ENCODE data around the gene PDE6H. TPM values are rescaled to one million over a fixed set of nuclear protein-coding genes. Genes with fewer than 3 reads are reported as not detected.

PDE6H gene
- total and polyA plus RNA-seq, 12 donors: 0.48 to 5.9 (median 1.5) TPM; not detected in 8

- intact Hi-C loops (cut with DNase I): no loop called here
- H3K27ac ChIP-seq: no peak overlapping the region
- no peaks in the 10 kb centered on the region for H3K36me3 ChIP-seq (replicated peaks in 1 of 2)
- H3K4me1 ChIP-seq (replicated peaks in 1 of 2): no peaks in the 10 kb centered on the region
- TF ChIP-seq CTCF (IDR thresholded peaks at IDR 0.05): no peak
- DNase-seq: no peak
- H3K4me3 ChIP-seq: no peak overlapping the region
- no peaks in the 10 kb centered on the region for H3K9me3 ChIP-seq (replicated peaks in 1 of 3)
- WGBS, 4 donors: 68 to 83% (median 79%) methylated on average over 3 of the region's 3 CpGs
- no peaks in the 10 kb centered on the region for H3K27me3 ChIP-seq
Measured at GRCh38 chr12:14988035-14988434, 15.2 kb downstream of the PDE6H start.

GRCh38 chr12:14989790-14990189 is 16.9 kb downstream of the PDE6H start:
- Histone ChIP-seq H3K9me3 (replicated peaks in 1 of 3) (no peaks in the 10 kb centered on the region), H3K4me1 (replicated peaks in 1 of 2) (no peaks in the 10 kb centered on the region), H3K27ac (no peak overlapping the region), H3K27me3 (no peaks in the 10 kb centered on the region), H3K36me3 (replicated peaks in 1 of 2) (no peaks in the 10 kb centered on the region), H3K4me3 (no peak overlapping the region)
- no peak for DNase-seq
- intact Hi-C loops (cut with DNase I): loop anchor here (10.0 kb wide), 2 partner anchors 145 to 265 kb away; partner anchors contain the start of gene ART4 (in 1 of the 2)
- TF ChIP-seq POLR2A (IDR thresholded peaks at IDR 0.05) (no peak), CTCF (IDR thresholded peaks at IDR 0.05) (no peak)
- 45 to 57% (median 47%) methylated on average over 1 of the region's 1 CpG for WGBS, 4 donors

- Histone ChIP-seq H3K9me3 (replicated peaks in 1 of 3) (no peaks in the 10 kb centered on the region), H3K27me3 (no peaks in the 10 kb centered on the region), H3K27ac (no peak overlapping the region), H3K4me3 (no peak overlapping the region), H3K36me3 (replicated peaks in 1 of 2) (no peaks in the 10 kb centered on the region), H3K4me1 (replicated peaks in 1 of 2) (no peaks in the 10 kb centered on the region)
- no peak for DNase-seq
- TF ChIP-seq CTCF (IDR thresholded peaks at IDR 0.05) (no peak), POLR2A (IDR thresholded peaks at IDR 0.05) (no peak)
- intact Hi-C loops (cut with DNase I): loop anchor here (10.0 kb wide), 2 partner anchors 146 to 266 kb away; partner anchors contain the start of gene ART4 (in 1 of the 2)
Measured at GRCh38 chr12:14991069-14991468, 18.2 kb downstream of the PDE6H start.

- Histone ChIP-seq H3K4me3 (no peak overlapping the region), H3K27me3 (no peaks in the 10 kb centered on the region), H3K9me3 (replicated peaks in 1 of 3) (no peaks in the 10 kb centered on the region), H3K36me3 (replicated peaks in 1 of 2) (no peaks in the 10 kb centered on the region), H3K27ac (no peak overlapping the region), H3K4me1 (replicated peaks in 1 of 2) (no peaks in the 10 kb centered on the region)
- DNase-seq: no peak
- intact Hi-C loops (cut with DNase I): loop anchor here (10.0 kb wide), 2 partner anchors 148 to 268 kb away; partner anchors contain the start of gene ART4 (in 1 of the 2)
- 94 to 97% (median 95%) methylated on average over 3 of the region's 3 CpGs for WGBS, 4 donors
- no peak for TF ChIP-seq CTCF (IDR thresholded peaks at IDR 0.05)
- no peak for TF ChIP-seq POLR2A (IDR thresholded peaks at IDR 0.05)
Measured at GRCh38 chr12:14992673-14993072, 19.8 kb downstream of the PDE6H start.

All from adrenal gland (tissue), 12 donors.